Measurements from ENCODE around the gene SCOC. TPM values are rescaled to one million over a fixed set of nuclear protein-coding genes. Genes with fewer than 3 reads are reported as not detected.

The SCOC gene
- total and polyA plus RNA-seq, 9 of the 15 experiments (the other 6 are each of a cell fraction or from before 2014, with no cell fraction given), result 16.8 to 110 (median 46.7) TPM

GRCh38 chr4:140427106-140427918 lies 53.9 kb downstream of the SCOC start, which contains the start of gene CLGN (continued):
- peak; percentile 57 for TF ChIP-seq REST (IDR thresholded peaks at IDR 0.05; ENCODE audit: borderline replicate concordance)
- no peak for TF ChIP-seq REST (CRISPR knock-in tag; IDR thresholded peaks at IDR 0.05; ENCODE audit: low read depth)
- no peak for TF ChIP-seq PTTG1 (tag; IDR thresholded peaks at IDR 0.05; ENCODE audit: low read depth)
- TF ChIP-seq PKNOX1 (IDR thresholded peaks at IDR 0.05), result no peak
- TF ChIP-seq ZNF175 (CRISPR knock-in tag; IDR thresholded peaks at IDR 0.05; ENCODE audit: low read depth), result no peak
- no peak for TF ChIP-seq DMBX1 (CRISPR knock-in tag; IDR thresholded peaks at IDR 0.05; ENCODE audit: borderline replicate concordance)
- TF ChIP-seq RNF219 (CRISPR knock-in tag; IDR thresholded peaks at IDR 0.05), result no peak
- no peak for TF ChIP-seq SREBF2 (CRISPR knock-in tag; IDR thresholded peaks at IDR 0.05)
- no peak for TF ChIP-seq WHSC1 (IDR thresholded peaks at IDR 0.05; ENCODE audit: low read length)
- TF ChIP-seq ZNF511 (CRISPR knock-in tag; IDR thresholded peaks at IDR 0.05), result no peak
- no peak for TF ChIP-seq STAT5A (IDR thresholded peaks at IDR 0.05; ENCODE audit: borderline replicate concordance, low read length)
- TF ChIP-seq ZNF699 (CRISPR knock-in tag; IDR thresholded peaks at IDR 0.05; ENCODE audit: insufficient replicate concordance), result no peak
- TF ChIP-seq SMAD3 (CRISPR knock-in tag; conservative IDR thresholded peaks at IDR 0.05), result no peak
- TF ChIP-seq THRA (IDR thresholded peaks at IDR 0.05), result no peak
